Stimulated activated CD8-positive, alpha-beta memory T cell treated with anti-CD3 and anti-CD28 coated beads, Interleukin-2, amount 100 ng/mL, for 48 hours (primary cell): ENCODE results near the gene EDNRB.
"Not testable (repeated sequence)": the region's sequence is repeated elsewhere in the genome, so short reads cannot be mapped to it uniquely, and the experiment has no call there.

Experiments used
- DNase-seq, 2 donors: peaks; one replicate each; pipeline ENCODE4 v3.0.0-alpha.2; 2020; ENCODE audit warnings: low read depth in 2 of 2

Gene EDNRB

DNA sequence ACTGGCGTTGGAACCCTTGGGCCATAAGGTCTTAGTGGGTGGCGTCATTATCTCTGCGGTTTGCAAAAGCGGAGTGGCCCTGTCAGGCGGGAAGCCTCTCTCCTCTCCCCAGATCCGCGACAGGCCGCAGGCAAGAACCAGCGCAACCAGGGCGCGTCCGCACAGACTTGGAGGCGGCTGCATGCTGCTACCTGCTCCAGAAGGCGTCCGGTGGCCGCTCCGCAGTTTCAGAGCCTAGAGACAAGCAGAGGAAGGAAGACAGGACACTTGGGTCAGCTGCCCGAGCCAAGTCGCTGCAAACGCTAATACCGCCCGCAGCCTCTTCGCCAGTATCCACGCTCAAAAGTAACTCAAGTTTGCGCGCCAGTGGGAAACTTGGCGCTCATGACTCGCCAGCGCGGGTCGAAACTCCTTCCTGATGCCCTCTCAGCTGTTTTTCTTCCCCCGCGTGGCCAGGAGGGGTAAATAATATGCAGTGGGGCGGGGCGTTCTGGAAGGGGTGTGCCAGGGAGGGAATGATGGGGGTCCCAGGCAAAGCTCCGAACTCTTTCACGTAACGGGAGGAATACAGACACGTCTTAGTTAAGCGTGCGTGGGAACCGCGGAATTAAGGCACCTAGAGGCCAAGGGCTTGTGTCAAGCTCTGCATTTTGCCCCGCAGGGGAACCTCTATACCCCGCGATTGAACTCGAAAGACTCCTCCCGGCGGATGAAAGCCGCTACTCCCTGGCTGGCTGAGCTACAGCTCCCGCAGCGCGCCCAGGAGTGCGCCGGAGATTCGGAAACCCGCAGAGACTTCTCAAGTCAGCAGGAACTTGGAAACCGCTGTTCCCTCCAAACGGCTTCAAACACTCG lies at the start of gene EDNRB:
EDNRB (minus strand) TSS at position 441 of the 855 bp plus-strand sequence; CDS start at position 183, 258 bp downstream.
- no peak for DNase-seq

DNA sequence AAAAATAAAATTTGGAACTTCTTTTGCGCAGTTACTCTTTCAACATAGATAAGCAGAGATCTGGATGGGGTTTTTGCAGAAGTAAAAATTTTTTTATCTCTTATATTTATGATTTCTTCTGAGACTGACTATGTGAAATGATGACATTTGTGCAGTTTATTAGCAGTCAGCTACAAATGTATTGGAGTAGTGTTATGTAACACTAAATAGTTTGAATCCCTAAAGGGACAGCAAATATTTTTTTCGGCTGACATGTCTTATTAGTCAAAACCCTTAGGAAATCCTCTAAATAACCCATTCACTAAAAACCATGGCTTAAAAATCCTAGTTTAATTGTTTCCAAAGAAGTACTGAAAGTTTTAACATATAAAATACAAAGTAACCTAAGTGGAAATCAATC lies 48.0 kb upstream of the EDNRB start:
- no peak for DNase-seq

DNA sequence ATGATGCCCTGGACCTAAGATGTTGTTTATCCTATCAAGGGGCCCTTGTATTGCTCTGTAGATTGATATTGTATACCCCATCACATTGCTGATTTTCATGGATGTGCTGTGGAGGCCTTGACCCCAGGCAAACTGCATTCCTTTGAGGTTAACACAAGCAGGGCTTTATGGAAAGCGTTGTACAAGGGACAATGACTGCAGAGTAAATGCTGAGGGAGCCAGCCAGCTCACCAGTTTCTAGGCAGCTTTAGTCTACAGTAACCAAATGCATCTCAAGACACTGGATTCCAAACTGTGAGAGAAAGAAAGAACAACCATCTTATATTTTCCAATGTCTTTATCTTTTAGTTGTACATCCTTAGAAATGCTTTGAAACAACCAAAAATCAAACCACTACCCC lies 34.1 kb upstream of the EDNRB start:
- DNase-seq = no peak

DNA sequence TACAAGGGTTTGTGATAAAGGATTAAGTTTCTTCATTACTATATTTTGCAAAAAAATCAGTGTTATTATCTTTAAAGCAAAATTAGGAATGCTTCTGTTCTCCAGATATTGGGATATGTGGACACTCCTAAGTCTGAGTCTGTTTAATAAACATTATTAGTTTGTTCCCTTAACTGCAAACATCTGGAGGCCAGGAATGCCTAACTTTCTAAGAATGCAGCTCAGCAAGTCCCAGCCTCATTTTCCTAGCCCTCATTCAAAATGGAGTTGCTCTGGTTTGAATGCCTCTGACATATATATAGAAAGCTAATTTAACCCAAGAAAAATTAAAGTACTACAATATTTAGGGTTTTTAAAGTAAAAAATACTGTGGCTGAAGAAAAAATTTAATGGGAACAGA lies 33.6 kb upstream of the EDNRB start:
- no peak for DNase-seq

DNA sequence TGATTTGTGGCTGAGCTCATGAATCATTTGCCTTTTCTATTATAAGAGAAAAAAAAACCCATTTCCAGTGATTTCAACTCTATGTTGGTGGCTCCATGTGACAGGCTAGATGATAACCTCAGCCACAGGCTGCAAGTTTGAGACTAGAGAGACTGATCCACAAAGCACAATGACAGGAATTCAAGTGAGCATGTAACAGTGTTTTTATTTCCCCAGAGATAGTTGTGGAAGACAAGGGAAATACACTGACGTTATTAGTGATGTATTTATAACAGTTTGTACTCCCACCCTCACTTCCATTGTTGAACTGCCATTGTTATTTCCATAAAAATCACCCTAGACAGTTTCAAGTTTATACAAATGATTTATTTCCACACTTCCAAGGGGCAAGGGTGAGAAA lies 27.9 kb upstream of the EDNRB start:
- DNase-seq = no peak

DNA sequence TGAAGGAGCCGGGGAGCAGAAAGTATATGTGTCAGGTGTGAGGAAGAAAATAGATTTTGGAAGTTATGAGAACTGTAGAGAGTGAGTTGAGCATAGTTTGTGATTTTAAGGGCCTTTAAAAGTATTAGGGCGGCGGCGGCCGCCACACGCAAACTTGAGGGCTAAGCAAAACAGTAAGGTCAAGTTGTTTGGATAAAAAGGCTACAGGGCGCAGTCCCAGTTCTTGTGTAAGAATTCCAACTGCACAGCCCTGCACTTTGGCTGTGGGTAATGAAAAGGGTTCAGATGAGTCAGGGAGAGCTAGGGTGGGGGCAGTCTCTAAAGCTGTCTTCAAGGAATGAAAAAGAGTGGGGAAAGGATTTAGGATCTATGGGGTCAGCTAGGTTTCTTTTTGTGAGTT lies 16.4 kb upstream of the EDNRB start:
- not testable (repeated sequence) for DNase-seq

DNA sequence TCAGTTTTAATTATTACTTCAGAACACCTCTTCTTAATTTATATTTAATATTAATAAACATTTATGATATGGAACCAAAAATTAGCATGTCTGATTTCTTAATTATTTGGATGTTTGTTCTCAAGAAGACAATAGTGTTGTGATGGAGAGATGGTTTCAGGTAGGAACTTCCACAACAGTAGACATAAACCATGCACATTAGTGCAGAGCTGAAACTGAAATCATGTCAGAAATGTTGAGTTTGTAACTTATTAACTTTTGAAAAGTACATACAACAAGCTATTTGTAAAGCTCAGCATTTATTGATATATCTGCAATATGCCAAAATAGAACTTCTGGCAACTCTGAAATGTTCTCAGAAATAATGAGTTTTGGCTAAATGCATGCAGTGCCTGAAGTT lies 11.8 kb upstream of the EDNRB start:
- DNase-seq = no peak

DNA sequence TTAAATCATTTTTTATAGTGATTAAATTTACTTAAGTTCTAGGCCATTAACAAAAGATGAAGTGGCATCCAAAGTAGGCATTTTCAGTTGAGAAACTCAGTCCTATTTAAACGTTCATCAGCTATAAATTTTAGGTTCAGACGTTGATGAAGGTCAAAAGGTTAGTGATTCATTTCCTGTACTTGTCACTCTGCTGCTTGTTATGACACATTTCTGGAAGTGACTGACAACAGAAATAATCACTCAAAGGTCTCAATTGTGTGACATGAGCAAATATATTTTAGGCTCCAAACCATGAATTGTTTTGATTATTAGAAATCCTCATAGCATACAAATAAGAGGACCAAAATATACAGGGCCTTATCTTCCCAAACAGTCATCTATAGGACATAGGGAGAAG lies 10.3 kb upstream of the EDNRB start:
- DNase-seq = no peak

DNA sequence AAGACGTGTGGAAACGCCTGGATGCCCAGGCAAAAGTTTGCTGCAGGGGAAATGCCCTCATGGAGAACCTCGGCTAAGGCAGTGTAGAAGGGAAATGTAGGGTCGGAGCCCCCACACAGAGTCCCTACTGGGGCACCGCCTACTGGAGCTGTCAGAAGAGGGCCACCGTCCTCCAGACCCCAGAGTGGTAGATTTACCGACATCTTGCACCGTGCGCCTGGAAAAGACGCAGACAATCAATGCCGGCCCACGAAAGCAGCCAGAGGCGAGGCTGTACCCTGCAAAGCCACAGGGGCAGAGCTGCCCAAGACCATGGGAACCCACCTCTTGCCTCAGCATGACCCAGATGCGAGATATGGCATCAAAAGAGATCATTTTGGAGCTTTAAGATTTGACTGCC lies 7.0 kb upstream of the EDNRB start:
- DNase-seq = no peak

DNA sequence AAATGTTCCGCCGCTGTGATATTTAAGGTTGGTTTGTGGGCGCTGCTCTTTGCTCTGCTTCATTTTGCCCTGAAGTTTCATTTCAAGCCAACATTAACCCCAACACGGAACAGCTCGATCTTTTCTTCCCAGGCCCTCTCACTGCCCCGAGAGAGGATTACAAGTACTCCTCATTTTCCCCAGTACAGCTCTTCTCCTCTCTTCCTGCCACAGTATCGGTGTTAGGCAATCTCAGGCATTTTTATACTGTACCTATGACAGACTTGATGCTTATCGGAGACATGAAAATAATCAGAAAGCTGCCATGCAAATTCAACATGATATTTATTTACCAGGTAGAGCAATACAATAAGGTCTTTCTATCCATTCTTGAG lies 1.3 kb upstream of the EDNRB start:
- no peak for DNase-seq

DNA sequence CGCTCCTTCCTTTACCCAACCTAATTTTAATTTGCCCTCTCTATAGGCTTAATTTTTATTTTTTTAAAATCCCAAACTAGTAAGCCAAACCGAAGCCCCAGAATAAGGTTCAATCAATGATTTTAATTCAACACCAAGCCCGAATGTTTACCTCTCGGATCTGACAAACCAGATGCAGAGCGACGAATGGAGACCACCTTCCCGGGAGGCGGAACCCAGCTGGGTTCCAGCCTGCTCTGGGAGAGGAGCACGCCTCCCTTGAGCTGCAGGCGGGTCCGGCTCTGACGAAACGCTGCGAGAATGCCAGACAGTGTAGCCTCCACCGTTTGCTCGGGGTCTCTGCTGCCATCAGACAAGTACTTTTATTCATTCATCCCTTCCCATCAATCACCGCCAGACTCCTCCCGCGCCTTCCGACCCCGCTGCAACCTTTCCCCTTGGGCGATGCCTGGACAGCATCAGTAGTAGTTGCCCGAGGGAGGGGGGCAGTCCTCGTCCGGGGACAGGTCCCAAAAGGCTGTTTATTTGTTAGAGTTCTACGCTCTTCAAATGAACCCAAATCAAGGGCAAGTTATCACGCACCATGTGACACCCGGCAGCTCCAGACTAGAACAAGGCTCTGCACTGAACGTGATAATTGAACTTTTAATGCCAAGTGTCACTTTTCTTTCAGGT lies 752 bp upstream of the EDNRB start:
- DNase-seq = no peak

DNA sequence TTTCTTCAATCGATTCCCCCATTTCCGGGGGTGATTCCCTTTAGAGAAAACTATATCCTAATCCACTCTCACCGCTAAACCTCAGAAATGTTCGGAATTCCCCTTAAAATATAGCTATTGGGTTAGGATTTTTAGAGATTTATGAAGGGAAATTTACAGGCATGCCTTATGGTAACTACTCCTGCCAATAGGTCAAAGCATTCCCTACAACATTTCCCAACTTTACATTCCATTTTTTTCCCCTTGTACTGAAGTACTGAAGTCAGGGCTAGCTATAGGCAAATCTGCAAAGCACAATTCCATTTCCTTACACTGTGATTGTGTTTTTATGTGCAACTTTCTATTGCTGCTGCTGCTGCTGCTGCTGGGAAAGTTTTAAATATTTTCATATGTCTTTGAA lies 2.1 kb downstream of the EDNRB start:
- DNase-seq = no peak

DNA sequence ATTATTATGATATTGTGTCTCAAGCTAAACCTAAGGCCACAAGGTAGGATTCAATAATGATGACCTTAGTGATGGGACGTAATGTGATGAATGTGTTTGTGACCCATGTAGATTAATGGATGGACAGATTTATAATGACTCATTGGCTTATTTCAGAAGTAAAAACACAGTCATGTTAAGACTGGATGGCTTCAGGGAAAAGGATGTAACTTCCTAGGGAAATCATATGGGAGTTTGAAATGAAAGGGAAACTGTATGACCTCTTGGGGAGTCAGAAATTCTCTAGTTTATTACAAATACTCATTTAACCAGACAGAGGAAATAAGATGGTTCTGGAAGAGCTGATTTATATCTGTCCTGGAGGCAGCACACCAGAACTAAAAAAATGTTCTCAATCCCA lies 2.9 kb downstream of the EDNRB start:
- no peak for DNase-seq

DNA sequence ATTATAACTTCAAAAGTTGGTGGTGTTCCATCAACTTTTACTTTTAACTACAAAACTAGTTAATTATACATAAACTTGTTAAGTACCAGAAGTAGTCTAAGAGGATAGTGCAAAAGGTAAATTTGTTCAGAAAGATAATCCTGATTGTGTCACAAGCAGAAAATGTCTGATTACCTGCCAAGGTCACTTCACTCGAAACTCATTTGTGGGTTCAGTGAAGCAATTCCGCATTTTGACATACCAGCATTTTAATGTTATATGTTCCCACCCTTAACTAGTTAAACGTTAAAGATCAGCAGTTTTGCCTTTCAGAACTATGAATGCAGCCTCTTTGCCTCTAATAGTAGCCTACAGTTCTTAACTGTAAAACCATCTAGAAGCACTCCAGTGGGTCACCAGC lies 5.6 kb downstream of the EDNRB start:
- no peak for DNase-seq

DNA sequence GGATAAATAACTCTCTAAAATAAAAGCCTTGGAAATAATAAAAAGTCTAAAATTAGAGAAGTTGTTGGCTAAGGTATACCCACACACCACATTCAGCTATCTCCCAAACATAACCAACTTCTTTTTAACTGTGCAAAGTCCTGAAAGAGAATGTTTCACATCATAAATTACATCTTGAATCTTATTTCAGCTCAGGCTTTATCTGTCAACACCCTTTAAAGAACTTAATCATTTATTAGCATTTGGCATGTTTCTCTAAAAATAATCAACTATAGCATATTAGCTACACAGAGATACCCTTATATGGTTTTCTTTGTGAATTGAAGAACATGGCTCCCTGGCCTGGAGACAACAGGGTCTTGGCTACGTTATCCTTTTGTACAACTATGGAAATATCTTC lies 6.9 kb downstream of the EDNRB start:
- no peak for DNase-seq

DNA sequence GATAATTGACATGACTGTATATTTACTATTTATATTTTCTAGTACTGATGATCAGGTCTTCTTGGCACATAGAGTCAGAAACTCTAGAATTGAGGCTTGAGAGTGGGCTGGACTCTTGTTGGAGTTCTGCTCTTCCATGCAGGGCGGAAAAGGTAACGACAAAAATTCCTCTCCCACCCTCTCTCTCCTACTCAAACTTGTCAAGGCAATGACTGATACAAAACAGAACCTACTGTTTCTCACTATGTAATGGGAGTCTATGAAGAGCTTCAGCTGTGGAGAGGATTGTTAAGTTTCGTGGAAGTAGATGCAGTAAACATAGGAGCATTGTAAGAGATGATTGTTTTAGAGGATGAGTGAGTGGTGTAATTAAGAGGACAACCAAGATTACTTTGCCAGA lies 8.8 kb downstream of the EDNRB start:
- no peak for DNase-seq

DNA sequence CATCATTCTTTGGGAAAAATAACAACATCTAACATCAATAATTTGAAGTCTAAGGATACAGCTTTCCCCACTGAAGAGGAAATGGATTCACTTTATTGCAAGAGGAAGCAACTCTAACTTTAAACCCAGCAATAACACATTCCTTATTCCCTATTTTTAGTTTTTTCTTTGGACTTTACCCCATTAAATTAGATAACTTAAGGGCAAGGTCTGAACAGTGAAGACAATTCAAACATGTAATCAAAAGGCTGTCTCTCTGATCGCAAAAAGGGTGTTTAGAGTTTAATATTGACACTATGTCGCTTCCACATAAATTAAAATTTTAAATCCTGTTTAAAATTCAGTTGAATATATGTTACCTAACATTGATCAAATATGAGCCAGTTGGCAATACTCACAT lies 10.1 kb downstream of the EDNRB start:
- no peak for DNase-seq

DNA sequence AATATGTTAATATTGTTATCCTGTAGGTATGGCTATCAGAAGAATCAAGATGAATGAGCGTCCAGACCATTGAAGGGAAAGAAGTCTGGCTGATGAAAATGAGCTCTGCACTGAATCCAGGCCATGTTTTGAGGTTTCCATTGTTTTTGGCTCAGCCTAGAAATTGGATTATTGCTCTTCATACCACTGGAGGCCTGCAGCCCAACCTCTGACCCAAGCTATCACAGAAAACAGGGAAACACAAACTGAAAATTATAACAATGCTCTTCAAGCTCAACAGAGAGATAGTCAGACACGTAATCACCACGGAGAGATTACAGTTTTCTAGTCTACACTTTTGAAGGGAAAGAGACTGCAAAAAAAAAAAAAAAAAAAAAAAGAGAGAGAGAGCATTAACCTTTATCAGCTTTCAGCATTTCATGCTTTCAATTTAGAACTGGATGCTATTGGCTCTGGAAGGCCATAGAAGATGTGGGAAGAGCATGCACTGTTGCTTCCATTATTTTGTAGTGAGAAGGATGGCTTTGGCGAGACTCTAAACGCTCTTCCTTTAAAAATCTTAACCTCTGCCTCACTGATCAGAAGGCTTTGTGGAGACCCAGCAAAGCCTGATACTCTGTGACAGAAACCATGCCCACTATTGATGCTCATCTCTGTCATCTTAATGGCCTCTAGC lies 10.8 kb downstream of the EDNRB start:
- no peak for DNase-seq

DNA sequence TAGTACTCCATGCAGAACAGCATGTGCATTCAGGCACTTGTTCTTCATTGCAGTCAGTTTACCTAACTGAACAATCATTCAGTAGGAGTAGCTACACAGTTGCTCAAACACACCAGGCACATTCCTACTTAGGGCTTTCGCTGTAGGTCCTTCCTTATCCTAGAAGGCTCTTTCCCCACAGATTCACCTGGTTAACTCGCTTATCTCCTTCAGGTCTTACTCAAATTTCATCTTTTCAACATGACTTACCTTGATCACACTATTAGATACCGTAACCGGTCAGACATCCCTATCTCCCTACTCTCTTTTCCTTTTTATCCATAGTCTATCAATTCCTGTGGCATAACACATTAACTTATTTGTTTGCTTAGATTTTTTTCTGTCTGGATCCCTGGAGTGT lies 14.6 kb downstream of the EDNRB start:
- DNase-seq = no peak

DNA sequence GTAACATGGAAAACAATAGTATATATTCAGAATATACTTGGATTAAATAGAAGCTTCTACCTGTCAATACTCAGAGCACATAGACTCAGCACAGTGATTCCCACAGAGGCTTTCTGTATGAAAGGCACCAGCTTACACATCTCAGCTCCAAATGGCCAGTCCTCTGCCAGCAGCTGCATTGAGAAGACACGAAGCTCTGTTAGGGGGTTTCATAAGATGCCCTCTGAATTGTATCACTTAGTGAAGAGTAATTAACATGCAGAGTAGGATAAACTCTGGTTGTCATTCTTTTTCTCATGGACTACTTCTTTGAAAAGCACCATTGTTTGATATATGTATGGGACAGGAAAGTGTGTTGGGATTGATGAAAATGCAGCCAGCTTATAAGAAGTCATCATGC lies 15.2 kb downstream of the EDNRB start:
- no peak for DNase-seq

DNA sequence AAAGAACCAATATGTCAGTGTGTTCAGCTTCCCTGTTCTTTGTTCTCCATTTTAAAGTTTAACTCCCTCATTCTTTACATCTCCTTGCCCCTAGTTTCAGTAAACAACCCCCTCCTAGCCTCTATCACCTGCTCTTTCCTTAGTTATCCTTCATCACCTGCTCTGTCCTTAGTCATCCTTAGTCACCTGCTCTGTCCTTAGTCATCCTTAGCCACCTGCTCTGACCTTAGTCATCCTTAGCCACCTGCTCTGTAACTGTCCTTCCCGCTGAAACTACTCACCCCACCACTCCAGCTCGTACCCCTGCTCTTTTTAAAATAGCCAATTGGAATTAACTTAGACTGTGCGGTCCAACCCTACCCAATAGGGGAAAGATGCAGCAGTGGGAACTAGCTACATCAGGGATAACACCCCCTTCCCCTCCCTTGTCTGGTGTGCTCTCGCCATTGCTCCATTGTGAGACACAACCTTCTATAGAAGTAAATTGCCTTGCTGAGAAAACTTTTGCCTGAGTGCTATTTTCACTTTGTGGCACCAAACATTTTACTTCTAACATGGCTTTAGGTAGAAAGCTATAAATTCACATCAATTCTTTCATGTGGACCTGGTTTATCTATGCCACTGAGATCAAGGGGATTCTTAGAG lies 16.2 kb downstream of the EDNRB start:
- DNase-seq = no peak

DNA sequence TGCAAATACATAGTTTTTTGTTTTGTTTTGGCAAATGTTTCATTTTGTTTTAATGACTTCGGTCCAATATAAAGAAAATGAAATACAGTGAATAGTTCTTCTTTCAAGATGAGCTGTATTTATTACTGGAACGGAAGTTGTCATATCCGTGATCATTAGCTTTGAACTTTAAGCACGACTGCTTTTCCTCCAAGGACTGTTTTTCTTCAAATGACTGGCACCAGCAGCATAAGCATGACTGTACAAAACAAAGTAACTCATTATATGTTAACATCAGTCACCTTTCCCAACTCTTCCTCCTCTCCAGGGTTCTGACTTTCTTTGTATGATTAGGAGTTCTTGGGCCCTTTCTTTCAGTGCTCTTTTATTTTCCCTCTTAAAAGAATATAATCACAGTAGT lies 20.5 kb downstream of the EDNRB start:
- DNase-seq = no peak

DNA sequence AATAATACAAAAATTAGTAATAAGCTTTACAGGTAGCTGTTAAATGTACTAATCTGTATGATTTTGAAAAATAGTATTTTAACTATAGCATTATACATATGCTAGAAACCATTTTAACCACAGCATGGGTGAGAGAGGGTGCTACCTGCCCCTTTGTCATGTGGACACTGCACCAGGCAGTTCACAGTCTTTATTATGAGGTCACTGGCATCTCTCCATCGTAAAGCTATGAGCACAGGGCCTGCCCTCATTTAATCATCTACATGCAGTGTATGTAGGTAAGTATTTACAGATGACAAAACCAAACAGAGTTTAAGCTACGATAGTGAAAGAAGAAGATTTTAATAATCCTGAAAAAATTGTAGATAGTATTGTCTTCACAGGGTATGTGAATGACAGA lies 21.7 kb downstream of the EDNRB start:
- DNase-seq = no peak
